NB4 (cell line): ENCODE results near the gene ANO7.

Source experiments
- MYC ChIP-seq: IDR thresholded peaks from 2 replicates; pipeline ENCODE4 v1.6.1; 2011; ENCODE audit warnings: low read depth, low read length
- TF ChIP-seq, protein P1 (sequence below): IDR thresholded peaks from one replicate; pipeline ENCODE4 v1.5.1; 2012; ENCODE audit warnings: low read depth, low read length

DNA sequence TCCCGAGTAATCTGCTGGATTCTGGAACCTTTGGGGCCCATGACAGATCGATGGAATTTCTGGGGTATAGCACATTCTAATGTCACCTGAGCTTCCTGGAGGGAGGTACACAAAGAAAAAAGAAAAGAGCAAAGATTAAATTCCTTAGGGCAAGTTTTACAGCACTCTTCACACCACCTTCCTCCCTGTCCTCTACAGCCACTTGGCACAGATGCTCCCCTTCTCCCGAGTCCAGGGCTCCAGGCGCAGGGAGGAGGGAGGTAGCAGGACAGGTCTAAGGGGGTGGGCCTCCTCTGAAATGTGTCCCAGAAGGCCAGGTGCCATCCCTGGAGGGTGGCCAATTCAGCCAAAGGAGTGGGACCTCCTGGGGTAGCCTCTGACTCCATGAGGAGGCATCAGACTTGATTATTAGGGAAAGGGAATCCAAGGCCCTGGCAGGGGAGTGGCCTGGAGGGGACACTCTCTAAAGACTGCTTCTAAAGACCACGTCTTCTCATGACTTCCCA, 50.3 kb downstream of the ANO7 start:
- TF ChIP-seq, protein P1, sequence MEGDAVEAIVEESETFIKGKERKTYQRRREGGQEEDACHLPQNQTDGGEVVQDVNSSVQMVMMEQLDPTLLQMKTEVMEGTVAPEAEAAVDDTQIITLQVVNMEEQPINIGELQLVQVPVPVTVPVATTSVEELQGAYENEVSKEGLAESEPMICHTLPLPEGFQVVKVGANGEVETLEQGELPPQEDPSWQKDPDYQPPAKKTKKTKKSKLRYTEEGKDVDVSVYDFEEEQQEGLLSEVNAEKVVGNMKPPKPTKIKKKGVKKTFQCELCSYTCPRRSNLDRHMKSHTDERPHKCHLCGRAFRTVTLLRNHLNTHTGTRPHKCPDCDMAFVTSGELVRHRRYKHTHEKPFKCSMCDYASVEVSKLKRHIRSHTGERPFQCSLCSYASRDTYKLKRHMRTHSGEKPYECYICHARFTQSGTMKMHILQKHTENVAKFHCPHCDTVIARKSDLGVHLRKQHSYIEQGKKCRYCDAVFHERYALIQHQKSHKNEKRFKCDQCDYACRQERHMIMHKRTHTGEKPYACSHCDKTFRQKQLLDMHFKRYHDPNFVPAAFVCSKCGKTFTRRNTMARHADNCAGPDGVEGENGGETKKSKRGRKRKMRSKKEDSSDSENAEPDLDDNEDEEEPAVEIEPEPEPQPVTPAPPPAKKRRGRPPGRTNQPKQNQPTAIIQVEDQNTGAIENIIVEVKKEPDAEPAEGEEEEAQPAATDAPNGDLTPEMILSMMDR, result no peak
- no peak for TF ChIP-seq MYC
